ENCODE measurements around the gene GOLT1A.

GOLT1A gene

GRCh38 chr1:204219971-204220616, 6.3 kb upstream of the GOLT1A start:
- no peak for DNase-seq (ENCODE audit: low read depth in 2 of 2)

GRCh38 chr1:204218552-204218951, 4.8 kb upstream of the GOLT1A start:
- DNase-seq (ENCODE audit: low read depth in 2 of 2): no peak

- no peak for DNase-seq (ENCODE audit: low read depth in 2 of 2)
These were observed 3.8 kb upstream of the GOLT1A start for GRCh38 chr1:204217648-204218000.

GRCh38 chr1:204216880-204217647, 3.3 kb upstream of the GOLT1A start:
- no peak for DNase-seq (ENCODE audit: low read depth in 2 of 2)

GRCh38 chr1:204216236-204216635, 2.4 kb upstream of the GOLT1A start:
- no peak for DNase-seq (ENCODE audit: low read depth in 2 of 2)

GRCh38 chr1:204212715-204213114, 1.1 kb downstream of the GOLT1A start:
- no peak for DNase-seq (ENCODE audit: low read depth in 2 of 2)

GRCh38 chr1:204211046-204211445, 2.7 kb downstream of the GOLT1A start:
- DNase-seq (ENCODE audit: low read depth in 2 of 2): no peak

GRCh38 chr1:204207136-204207616, 6.6 kb downstream of the GOLT1A start:
- peak; percentile 42 to 74 for DNase-seq (ENCODE audit: low read depth in 2 of 2)

- no peak for DNase-seq (ENCODE audit: low read depth in 2 of 2)
These were observed 7.7 kb downstream of the GOLT1A start for GRCh38 chr1:204206121-204206520.

GRCh38 chr1:204205486-204205885, 8.3 kb downstream of the GOLT1A start:
- no peak for DNase-seq (ENCODE audit: low read depth in 2 of 2)

- DNase-seq (ENCODE audit: low read depth in 2 of 2): no peak
These were observed 8.8 kb downstream of the GOLT1A start for GRCh38 chr1:204204944-204205343.

GRCh38 chr1:204203206-204203767, 10.5 kb downstream of the GOLT1A start:
- DNase-seq (ENCODE audit: low read depth in 2 of 2): no peak

- no peak for DNase-seq (ENCODE audit: low read depth in 2 of 2)
These were observed 11.3 kb downstream of the GOLT1A start for GRCh38 chr1:204202481-204202880.

GRCh38 chr1:204201348-204202040, 12.3 kb downstream of the GOLT1A start:
- DNase-seq (ENCODE audit: low read depth in 2 of 2): no peak

- DNase-seq (ENCODE audit: low read depth in 2 of 2): no peak
These were observed 14.2 kb downstream of the GOLT1A start for GRCh38 chr1:204199579-204199978.

GRCh38 chr1:204198348-204199340, 15.1 kb downstream of the GOLT1A start:
- no peak for DNase-seq (ENCODE audit: low read depth in 2 of 2)

GRCh38 chr1:204197068-204197467, 16.7 kb downstream of the GOLT1A start:
- no peak for DNase-seq (ENCODE audit: low read depth in 2 of 2)

GRCh38 chr1:204196068-204196795, 17.6 kb downstream of the GOLT1A start, which contains the start of gene KISS1:
Gene KISS1 (minus strand): TSS chr1:204196491. CDS start chr1:204192876, 3,615 bp downstream.
- DNase-seq (ENCODE audit: low read depth in 2 of 2): no peak

- DNase-seq (ENCODE audit: low read depth in 2 of 2): no peak
These were observed 19.0 kb downstream of the GOLT1A start for GRCh38 chr1:204194771-204195170.

- no peak for DNase-seq (ENCODE audit: low read depth in 2 of 2)
These were observed 19.7 kb downstream of the GOLT1A start for GRCh38 chr1:204194080-204194479.

Measured in stimulated activated CD4-positive, alpha-beta T cell treated with anti-CD3 and anti-CD28 coated beads, Interleukin-12 subunit alpha, Interleukin-12 subunit beta, amount 100 ng/mL, for 24 hours (primary cell).